GM18873 (cell line): ENCODE results near the gene TRIML1.
"Not testable (repeated sequence)": the region's sequence is repeated elsewhere in the genome, so short reads cannot be mapped to it uniquely, and the experiment has no call there.

ENCODE experiments used
- ATAC-seq: cut with Tn5 transposase; IDR thresholded peaks from one replicate; pipeline ENCODE4 v1.9.1; 2021; ENCODE audit warnings: mild to moderate bottlenecking, moderate library complexity, moderate number of reproducible peaks; ENCODE audit not compliant: unreplicated experiment, low FRiP score

Gene TRIML1

GRCh38 chr4:188147776-188148175 is 8.5 kb downstream of the TRIML1 start:
- ATAC-seq, result no peak

GRCh38 chr4:188154668-188155405 is 15.6 kb downstream of the TRIML1 start:
- ATAC-seq, result no peak

- ATAC-seq, result no peak
Measured at GRCh38 chr4:188158336-188158735, 19.1 kb downstream of the TRIML1 start.

GRCh38 chr4:188159513-188160226 is 20.4 kb downstream of the TRIML1 start:
- not testable (repeated sequence) for ATAC-seq

GRCh38 chr4:188160406-188160805 is 21.2 kb downstream of the TRIML1 start:
- no peak for ATAC-seq

GRCh38 chr4:188161167-188161566 is 21.9 kb downstream of the TRIML1 start:
- ATAC-seq, result no peak

- no peak for ATAC-seq
Measured at GRCh38 chr4:188162698-188163097, 23.5 kb downstream of the TRIML1 start.

GRCh38 chr4:188168726-188169373 is 29.6 kb downstream of the TRIML1 start:
- no peak for ATAC-seq

- ATAC-seq, result no peak
Measured at GRCh38 chr4:188171551-188171950, 32.3 kb downstream of the TRIML1 start.

GRCh38 chr4:188175288-188175687 is 36.0 kb downstream of the TRIML1 start:
- no peak for ATAC-seq

GRCh38 chr4:188177997-188178675 is 38.9 kb downstream of the TRIML1 start:
- ATAC-seq, result no peak

GRCh38 chr4:188178806-188179205 is 39.6 kb downstream of the TRIML1 start:
- ATAC-seq, result no peak

GRCh38 chr4:188187106-188187505 is 47.9 kb downstream of the TRIML1 start:
- no peak for ATAC-seq

- no peak for ATAC-seq
Measured at GRCh38 chr4:188190461-188190860, 51.2 kb downstream of the TRIML1 start.

GRCh38 chr4:188194421-188194820 is 55.2 kb downstream of the TRIML1 start:
- no peak for ATAC-seq

GRCh38 chr4:188195389-188195985 is 56.2 kb downstream of the TRIML1 start:
- ATAC-seq, result no peak

GRCh38 chr4:188196134-188196735 is 57.0 kb downstream of the TRIML1 start:
- ATAC-seq, result no peak
